HUES64 (cell line): Measurements from ENCODE around the gene ZSCAN31.

Experiments
- H3K27ac ChIP-seq: 2 replicates; pipeline ENCODE4 v1.7.0; 2013; ENCODE audit warnings: low read depth, low read length, inconsistent platforms
- H3K27me3 ChIP-seq: 2 replicates; pipeline ENCODE4 v1.6.1; 2013; ENCODE audit warnings: mild to moderate bottlenecking, low read length; ENCODE audit not compliant: insufficient read depth
- H3K36me3 ChIP-seq: 2 replicates; pipeline ENCODE4 v1.6.1; 2013; ENCODE audit warnings: mild to moderate bottlenecking, low read length; ENCODE audit not compliant: insufficient read depth
- H3K4me1 ChIP-seq: 2 replicates; pipeline ENCODE4 v1.6.1; 2013; ENCODE audit warnings: mild to moderate bottlenecking, low read length, moderate library complexity; ENCODE audit not compliant: insufficient read depth
- H3K4me3 ChIP-seq: 2 replicates; pipeline ENCODE4 v1.5.1; 2013; ENCODE audit warnings: mild to moderate bottlenecking, low read length, moderate library complexity
- H3K9ac ChIP-seq: 2 replicates; pipeline ENCODE4 v1.6.1; 2013; ENCODE audit warnings: mild to moderate bottlenecking, low read depth, low read length
- H3K9me3 ChIP-seq: 2 replicates; pipeline ENCODE4 v1.6.1; 2013; ENCODE audit warnings: low read depth, low read length; ENCODE audit not compliant: insufficient read depth
- WGBS: fragments of 150-250, 120-280 bp; methylation state at CpG from one replicate; pipeline ENCODE4 v1.1.7; 2013; ENCODE audit warnings: missing lambda C conversion rate; 5-methylcytosine and 5-hydroxymethylcytosine counted together

The ZSCAN31 gene

DNA sequence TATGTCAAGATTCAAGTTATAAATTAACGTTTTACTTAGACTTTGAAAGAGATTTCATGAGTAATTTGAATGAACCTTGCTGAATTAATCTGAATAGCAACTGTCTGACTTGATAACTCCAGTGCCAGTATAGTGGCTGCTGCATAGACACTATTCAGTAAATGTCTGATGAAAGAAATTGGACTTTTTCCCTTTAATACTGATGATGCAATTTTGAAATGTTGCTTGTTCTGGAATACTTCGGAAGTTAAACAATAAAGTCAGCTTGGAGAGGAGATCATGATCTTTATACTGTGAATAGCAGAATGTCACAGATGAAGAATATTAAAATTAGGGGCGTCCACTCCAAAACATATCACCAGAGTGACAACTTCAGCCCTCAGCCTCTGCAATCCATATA, 58.2 kb downstream of the ZSCAN31 start:
- Histone ChIP-seq H3K4me3 (no peak overlapping the region), H3K36me3 (peaks cover 50% of the 10 kb centered on the region), H3K9me3 (no peaks in the 10 kb centered on the region), H3K27me3 (0 out of 2 replicates have a peak, but pooled peaks cover 3% of the 10 kb centered on the region), H3K4me1 (peaks cover 12% of the 10 kb centered on the region), H3K27ac (no peak overlapping the region), H3K9ac (no peak overlapping the region)
- WGBS = 90% methylated on average over 2 of the region's 3 CpGs

DNA sequence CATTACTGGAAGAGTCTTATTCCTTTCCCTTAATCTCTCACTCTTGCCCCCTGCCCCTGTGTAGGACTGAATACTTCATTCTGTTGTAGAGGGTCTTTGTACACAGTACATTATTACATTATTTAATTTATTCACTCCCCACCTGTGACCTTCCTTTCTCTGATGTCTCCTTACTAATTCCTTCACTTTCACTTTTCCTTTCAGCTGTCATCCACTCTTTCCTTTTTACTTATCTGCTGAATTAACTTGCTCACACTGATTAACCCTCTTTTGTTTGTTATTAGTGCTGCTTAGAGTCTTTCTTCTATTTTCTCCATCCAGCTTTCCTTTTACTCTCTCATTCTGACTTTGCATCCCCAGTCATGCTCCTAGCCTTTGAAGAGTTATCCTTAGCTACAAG, 61.1 kb downstream of the ZSCAN31 start:
- Histone ChIP-seq H3K9me3 (no peaks in the 10 kb centered on the region), H3K9ac (no peak overlapping the region), H3K27ac (no peak overlapping the region), H3K27me3 (no peaks in the 10 kb centered on the region), H3K36me3 (peaks cover 62% of the 10 kb centered on the region), H3K4me3 (no peak overlapping the region), H3K4me1 (no peaks in the 10 kb centered on the region)
